DMS 273 (cell line): ENCODE results near the gene SERINC3.
A peak's percentile ranks its signal among the peaks of the same experiment; 100 is the strongest.

ENCODE experiments used
- DNase-seq: peaks from one replicate; lab custom pipeline; 2025; ENCODE audit not compliant: unreplicated experiment; lab: John Stamatoyannopoulos, UW

The SERINC3 gene

GRCh38 chr20:44533928-44534327, 12.1 kb upstream of the SERINC3 start:
- peak; percentile 12 for DNase-seq

GRCh38 chr20:44532981-44533331, 11.1 kb upstream of the SERINC3 start:
- no peak for DNase-seq

- peak; percentile 35 for DNase-seq
These were observed 10.6 kb upstream of the SERINC3 start for GRCh38 chr20:44532259-44532980.

GRCh38 chr20:44528309-44528708, 6.4 kb upstream of the SERINC3 start:
- no peak for DNase-seq

- no peak for DNase-seq
These were observed 5.9 kb upstream of the SERINC3 start for GRCh38 chr20:44527716-44528199.

- no peak for DNase-seq
These were observed 4.3 kb upstream of the SERINC3 start for GRCh38 chr20:44526129-44526528.

- no peak for DNase-seq
These were observed 1.9 kb upstream of the SERINC3 start for GRCh38 chr20:44523746-44524145.

GRCh38 chr20:44522841-44523240, 971 bp upstream of the SERINC3 start:
- no peak for DNase-seq

- no peak for DNase-seq
These were observed 989 bp downstream of the SERINC3 start for GRCh38 chr20:44520881-44521280.

GRCh38 chr20:44518248-44518647, 3.6 kb downstream of the SERINC3 start:
- no peak for DNase-seq

- no peak for DNase-seq
These were observed 4.4 kb downstream of the SERINC3 start for GRCh38 chr20:44517454-44517853.

GRCh38 chr20:44516491-44516890, 5.4 kb downstream of the SERINC3 start:
- no peak for DNase-seq

GRCh38 chr20:44513871-44514270, 8.0 kb downstream of the SERINC3 start:
- no peak for DNase-seq

- DNase-seq: no peak
These were observed 12.1 kb downstream of the SERINC3 start for GRCh38 chr20:44509762-44510161.

- DNase-seq: no peak
These were observed 17.2 kb downstream of the SERINC3 start for GRCh38 chr20:44504402-44505307.

GRCh38 chr20:44502968-44503367, 18.9 kb downstream of the SERINC3 start:
- no peak for DNase-seq

GRCh38 chr20:44501448-44501847, 20.4 kb downstream of the SERINC3 start:
- no peak for DNase-seq

- no peak for DNase-seq
These were observed 21.6 kb downstream of the SERINC3 start for GRCh38 chr20:44500221-44500620.

GRCh38 chr20:44497761-44498160, 24.1 kb downstream of the SERINC3 start:
- no peak for DNase-seq

GRCh38 chr20:44496976-44497375, 24.9 kb downstream of the SERINC3 start:
- no peak for DNase-seq

- no peak for DNase-seq
These were observed 25.9 kb downstream of the SERINC3 start for GRCh38 chr20:44495802-44496481.

GRCh38 chr20:44495257-44495656, 26.6 kb downstream of the SERINC3 start:
- DNase-seq: no peak
